ENCODE results near the gene FAM184A.

DNA sequence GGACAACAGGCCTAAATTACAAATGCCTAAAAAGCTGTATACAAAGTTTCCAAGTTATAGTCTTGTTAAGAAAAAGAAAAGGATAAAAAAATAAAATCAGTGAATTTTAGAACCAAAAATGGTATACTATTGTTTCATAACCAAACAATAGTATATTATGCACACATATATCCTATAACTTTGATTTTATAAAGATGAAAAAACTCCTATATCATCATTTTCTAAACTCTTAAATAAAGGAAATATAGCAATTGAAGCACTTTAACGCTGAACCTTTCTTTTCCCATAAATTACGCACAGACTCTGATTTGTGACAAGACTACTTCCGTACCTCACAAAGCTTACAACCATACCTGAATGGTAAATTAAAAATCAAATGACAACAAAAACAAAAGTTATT is 107.6 kb downstream of the FAM184A start:
- TF ChIP-seq, protein P1, sequence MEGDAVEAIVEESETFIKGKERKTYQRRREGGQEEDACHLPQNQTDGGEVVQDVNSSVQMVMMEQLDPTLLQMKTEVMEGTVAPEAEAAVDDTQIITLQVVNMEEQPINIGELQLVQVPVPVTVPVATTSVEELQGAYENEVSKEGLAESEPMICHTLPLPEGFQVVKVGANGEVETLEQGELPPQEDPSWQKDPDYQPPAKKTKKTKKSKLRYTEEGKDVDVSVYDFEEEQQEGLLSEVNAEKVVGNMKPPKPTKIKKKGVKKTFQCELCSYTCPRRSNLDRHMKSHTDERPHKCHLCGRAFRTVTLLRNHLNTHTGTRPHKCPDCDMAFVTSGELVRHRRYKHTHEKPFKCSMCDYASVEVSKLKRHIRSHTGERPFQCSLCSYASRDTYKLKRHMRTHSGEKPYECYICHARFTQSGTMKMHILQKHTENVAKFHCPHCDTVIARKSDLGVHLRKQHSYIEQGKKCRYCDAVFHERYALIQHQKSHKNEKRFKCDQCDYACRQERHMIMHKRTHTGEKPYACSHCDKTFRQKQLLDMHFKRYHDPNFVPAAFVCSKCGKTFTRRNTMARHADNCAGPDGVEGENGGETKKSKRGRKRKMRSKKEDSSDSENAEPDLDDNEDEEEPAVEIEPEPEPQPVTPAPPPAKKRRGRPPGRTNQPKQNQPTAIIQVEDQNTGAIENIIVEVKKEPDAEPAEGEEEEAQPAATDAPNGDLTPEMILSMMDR (IDR thresholded peaks at IDR 0.05; ENCODE audit: extremely low read depth in 1 of 2, insufficient read depth in 1 of 2, low read depth in 1 of 2, low read length in 2 of 2), result no peak
- TF ChIP-seq MAX (IDR thresholded peaks at IDR 0.05; ENCODE audit: insufficient read depth, insufficient read length) (no peak), POLR2A (IDR thresholded peaks at IDR 0.05; ENCODE audit: low read depth, low read length) (no peak), EZH2 (IDR thresholded peaks at IDR 0.05; ENCODE audit: borderline replicate concordance, low read depth, low read length, severe bottlenecking) (no peak), POLR2AphosphoS5 (IDR thresholded peaks at IDR 0.05; ENCODE audit: insufficient read depth, low read depth, low read length) (no peak), GATA2 (IDR thresholded peaks at IDR 0.05; ENCODE audit: insufficient read depth, insufficient read length, low read depth, low read length) (no peak), MYC (IDR thresholded peaks at IDR 0.05; ENCODE audit: low read depth, low read length) (no peak), FOS (IDR thresholded peaks at IDR 0.05; ENCODE audit: borderline replicate concordance, insufficient read depth, low read length) (no peak), JUN (IDR thresholded peaks at IDR 0.05; ENCODE audit: borderline replicate concordance, insufficient read depth, insufficient read length, low read depth) (no peak)

All from endothelial cell of umbilical vein (primary cell).